Left lung (tissue), 10 donors: ENCODE data around the gene TECRL. TPM values are rescaled to one million over a fixed set of nuclear protein-coding genes. Genes with fewer than 3 reads are reported as not detected.

ENCODE experiments used
- ATAC-seq: fragments of 200-7000 bp; cut with Tn5 transposase; one replicate; pipeline ENCODE4 v1.9.1; 2020; ENCODE audit warnings: moderate library complexity
- DNase-seq, 4 donors: peaks; one replicate each; pipeline ENCODE4 v3.0.0-alpha.2; 2013 to 2020
- H3K27ac ChIP-seq, 2 donors: fragments of 200-600 bp; sonication (generic) in 1 of 2; one replicate each; pipeline versions ENCODE4 v1.5.0 to v1.8.0; 2020 to 2021
- H3K27me3 ChIP-seq, 2 donors: fragments of 200-600 bp; sonication (generic) in 1 of 2; one replicate each; pipeline versions ENCODE4 v1.5.0 to v1.8.0; 2020 to 2021
- H3K36me3 ChIP-seq, 2 donors: fragments of 200-600 bp; sonication (generic) in 1 of 2; one replicate each; pipeline versions ENCODE4 v1.5.0 to v1.8.0; 2020 to 2021
- H3K4me1 ChIP-seq, 2 donors: fragments of 200-600 bp; one replicate each; pipeline ENCODE4 v1.8.0; 2021
- H3K4me3 ChIP-seq, 2 donors: fragments of 200-600 bp; sonication (generic) in 1 of 2; one replicate each; pipeline versions ENCODE4 v1.5.0 to v1.8.0; 2020 to 2021; ENCODE audit warnings: mild to moderate bottlenecking in 1 of 2
- H3K9me3 ChIP-seq, 2 donors: fragments of 200-600 bp; sonication (generic) in 1 of 2; one replicate each; pipeline versions ENCODE4 v1.5.0 to v1.8.0; 2020 to 2021
- intact Hi-C, 2 donors: fragments of 100-400 bp; cut with DNase I; formaldehyde crosslinking; loops; one replicate each; pipeline versions ENCODE4 v1.11.2 to v1.14.2; 2022
- polyA plus RNA-seq, 6 donors: library from polyadenylated mRNA; unstranded; fragments of 120-200 nt; gene quantifications; one replicate each; pipeline ENCODE4 v1.2.1, GENCODE V29; 2013; ENCODE audit not compliant: insufficient read length in 6 of 6
- total RNA-seq, 2 donors: library from RNA; stranded (reverse); fragmentation: NEBNext Ultra II Directional; extraction: Animal tissue kit (Norgen Biotek cat#: 25700); gene quantifications; one replicate each; pipeline ENCODE4 v1.2.1, GENCODE V29; 2021
- TF ChIP-seq, protein P1 (sequence below), 2 donors: fragments of 200-600 bp; sonication (generic) in 1 of 2; IDR thresholded peaks; one replicate each; pipeline versions ENCODE4 v1.5.0 to v1.8.0; 2021; ENCODE audit warnings: antibody characterized with exemption in 2 of 2
- donor health status: DM: no; HTN: yes; CAD: no.
- donor health status: DM: no; HTN: no; CAD: no.

The TECRL gene
- total and polyA plus RNA-seq, 8 donors, result 0.04 to 0.65 (median 0.23) TPM; not detected in 4

DNA sequence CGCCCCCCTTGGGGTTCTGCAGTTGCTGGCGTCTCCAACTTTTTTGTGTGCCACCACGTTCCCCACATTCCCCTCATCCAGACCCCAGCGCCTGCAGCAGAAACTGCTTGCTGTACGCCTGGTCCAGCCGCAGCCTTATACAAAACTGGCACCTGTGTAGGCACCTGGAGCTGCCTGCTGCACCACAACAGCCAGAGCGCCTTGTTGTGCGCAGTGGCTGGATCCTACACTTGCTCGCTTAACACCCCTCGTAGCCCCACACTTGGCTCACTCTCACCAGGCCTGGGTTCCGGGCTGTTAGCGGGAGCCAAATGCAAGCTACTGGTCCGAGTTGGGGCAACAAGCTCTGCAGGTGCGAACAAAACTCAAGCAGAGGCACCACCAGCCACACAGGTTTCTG is 136.8 kb downstream of the TECRL start:
- Histone ChIP-seq H3K9me3 (peaks cover 0 to 2% of the 10 kb centered on the region in 2 donors), H3K4me1 (no peaks in the 10 kb centered on the region), H3K4me3 (no peak overlapping the region), H3K27me3 (no peaks in the 10 kb centered on the region), H3K36me3 (no peaks in the 10 kb centered on the region), H3K27ac (no peak overlapping the region)
- TF ChIP-seq, protein P1, sequence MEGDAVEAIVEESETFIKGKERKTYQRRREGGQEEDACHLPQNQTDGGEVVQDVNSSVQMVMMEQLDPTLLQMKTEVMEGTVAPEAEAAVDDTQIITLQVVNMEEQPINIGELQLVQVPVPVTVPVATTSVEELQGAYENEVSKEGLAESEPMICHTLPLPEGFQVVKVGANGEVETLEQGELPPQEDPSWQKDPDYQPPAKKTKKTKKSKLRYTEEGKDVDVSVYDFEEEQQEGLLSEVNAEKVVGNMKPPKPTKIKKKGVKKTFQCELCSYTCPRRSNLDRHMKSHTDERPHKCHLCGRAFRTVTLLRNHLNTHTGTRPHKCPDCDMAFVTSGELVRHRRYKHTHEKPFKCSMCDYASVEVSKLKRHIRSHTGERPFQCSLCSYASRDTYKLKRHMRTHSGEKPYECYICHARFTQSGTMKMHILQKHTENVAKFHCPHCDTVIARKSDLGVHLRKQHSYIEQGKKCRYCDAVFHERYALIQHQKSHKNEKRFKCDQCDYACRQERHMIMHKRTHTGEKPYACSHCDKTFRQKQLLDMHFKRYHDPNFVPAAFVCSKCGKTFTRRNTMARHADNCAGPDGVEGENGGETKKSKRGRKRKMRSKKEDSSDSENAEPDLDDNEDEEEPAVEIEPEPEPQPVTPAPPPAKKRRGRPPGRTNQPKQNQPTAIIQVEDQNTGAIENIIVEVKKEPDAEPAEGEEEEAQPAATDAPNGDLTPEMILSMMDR (IDR thresholded peaks at IDR 0.05), result no peak
- intact Hi-C loops, result no loop called here
- DNase-seq (no peak), ATAC-seq (no peak)

DNA sequence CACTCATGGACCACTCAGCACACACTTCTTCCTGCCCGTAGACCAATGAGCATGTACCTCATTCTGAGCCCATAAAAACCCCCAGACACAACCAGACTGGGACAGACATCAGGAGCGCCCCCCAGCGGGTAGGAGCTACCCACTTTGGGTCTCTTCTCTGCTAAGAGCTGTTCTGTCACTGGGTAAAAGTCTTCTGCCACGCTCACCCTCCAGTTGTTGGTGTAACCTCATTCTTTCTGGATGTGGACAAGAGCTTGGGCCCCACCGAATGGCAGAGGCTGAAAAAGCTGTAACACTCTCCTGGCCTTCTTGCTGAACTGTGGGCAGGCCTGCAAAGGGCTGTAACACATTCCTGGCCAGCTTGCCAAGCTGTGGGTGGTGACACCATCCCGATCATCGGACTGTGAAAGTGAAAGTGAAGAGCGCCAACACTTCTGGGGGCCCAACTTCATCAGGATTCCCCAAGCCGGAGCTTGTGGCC is 137.6 kb downstream of the TECRL start:
- no peak overlapping the region for H3K4me3 ChIP-seq
- intact Hi-C loops, result no loop called here
- no peak overlapping the region for H3K27ac ChIP-seq
- ATAC-seq, result no peak
- no peaks in the 10 kb centered on the region for H3K4me1 ChIP-seq
- no peaks in the 10 kb centered on the region for H3K36me3 ChIP-seq
- peaks cover 0 to 2% of the 10 kb centered on the region in 2 donors for H3K9me3 ChIP-seq
- no peaks in the 10 kb centered on the region for H3K27me3 ChIP-seq
- DNase-seq, result no peak
- TF ChIP-seq, protein P1 (IDR thresholded peaks at IDR 0.05), result no peak

DNA sequence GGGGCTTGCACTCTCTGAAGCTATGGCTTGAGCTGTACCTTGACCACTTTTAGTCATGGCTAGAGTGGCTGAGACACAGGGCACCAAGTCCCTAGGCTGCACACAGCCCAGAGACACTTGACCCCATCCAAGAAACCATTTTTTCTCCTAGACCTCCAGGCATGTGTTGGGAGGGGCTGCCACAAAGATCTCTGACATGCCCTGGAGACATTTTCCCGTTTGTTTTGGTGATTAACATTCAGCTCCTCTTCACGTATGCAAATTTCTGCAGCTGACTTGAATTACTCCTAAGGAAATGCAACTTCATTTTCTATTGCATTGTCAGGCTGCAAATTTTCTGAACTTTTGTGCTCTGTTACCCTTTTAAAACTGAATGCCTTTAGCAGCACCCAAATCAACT is 142.6 kb downstream of the TECRL start:
- ATAC-seq, result no peak
- no peaks in the 10 kb centered on the region for H3K4me1 ChIP-seq
- H3K36me3 ChIP-seq, result no peaks in the 10 kb centered on the region
- DNase-seq, result no peak
- no peaks in the 10 kb centered on the region for H3K27me3 ChIP-seq
- no peak overlapping the region for H3K27ac ChIP-seq
- intact Hi-C loops, result no loop called here
- no peak overlapping the region for H3K4me3 ChIP-seq
- TF ChIP-seq, protein P1 (IDR thresholded peaks at IDR 0.05), result no peak
- H3K9me3 ChIP-seq, result peaks cover 0 to 6% of the 10 kb centered on the region in 2 donors

DNA sequence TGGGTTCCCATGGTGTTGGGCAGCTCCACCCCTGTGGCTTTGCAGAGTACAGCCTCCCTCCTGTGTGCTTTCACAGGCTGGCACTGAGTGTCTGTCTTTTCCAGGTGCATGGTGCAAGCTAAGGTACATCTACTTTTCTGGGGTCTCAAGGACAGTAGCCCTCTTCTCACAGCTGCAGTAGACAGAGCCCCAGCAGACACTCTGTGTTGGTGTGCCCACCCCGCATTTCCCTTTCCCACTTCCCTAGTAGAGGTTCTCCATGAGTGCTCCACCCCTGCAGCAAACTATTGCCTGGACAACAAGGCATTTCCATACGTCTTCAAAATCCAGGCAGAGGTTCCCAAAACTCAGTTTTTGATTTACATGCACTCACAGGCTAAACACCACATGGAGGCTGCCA is 143.0 kb downstream of the TECRL start:
- DNase-seq, result no peak
- no peaks in the 10 kb centered on the region for H3K4me1 ChIP-seq
- no peak overlapping the region for H3K27ac ChIP-seq
- intact Hi-C loops, result no loop called here
- ATAC-seq, result no peak
- peaks cover 0 to 6% of the 10 kb centered on the region in 2 donors for H3K9me3 ChIP-seq
- no peaks in the 10 kb centered on the region for H3K27me3 ChIP-seq
- H3K36me3 ChIP-seq, result no peaks in the 10 kb centered on the region
- no peak overlapping the region for H3K4me3 ChIP-seq
- TF ChIP-seq, protein P1 (IDR thresholded peaks at IDR 0.05), result no peak

DNA sequence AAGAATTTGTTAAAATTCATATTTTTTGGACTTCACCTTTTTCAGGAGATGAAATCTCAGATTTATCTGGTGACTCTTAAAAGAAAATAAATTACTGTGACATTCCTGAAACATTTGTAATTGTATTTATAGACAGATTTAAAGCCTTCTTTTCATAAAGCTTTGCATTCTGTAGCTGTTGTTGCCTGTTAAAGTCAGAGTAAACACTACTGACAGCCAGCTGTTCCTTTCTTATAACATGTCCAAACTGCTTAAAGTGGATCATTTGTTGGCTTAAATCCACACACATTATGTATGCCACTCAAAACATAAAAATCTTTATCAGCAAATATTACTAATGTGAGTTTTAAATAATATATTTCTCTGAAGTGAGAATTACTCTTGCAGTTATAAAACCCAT is 157.5 kb downstream of the TECRL start:
- no peak overlapping the region for H3K4me3 ChIP-seq
- H3K27ac ChIP-seq, result no peak overlapping the region
- H3K36me3 ChIP-seq, result no peaks in the 10 kb centered on the region
- H3K4me1 ChIP-seq, result no peaks in the 10 kb centered on the region
- DNase-seq (peak in 1 of 4 donors; percentile 6), ATAC-seq (no peak)
- TF ChIP-seq, protein P1 (IDR thresholded peaks at IDR 0.05), result no peak
- no peaks in the 10 kb centered on the region for H3K27me3 ChIP-seq
- intact Hi-C loops, result no loop called here
- H3K9me3 ChIP-seq, result peaks cover 0 to 27% of the 10 kb centered on the region in 2 donors
